Fibroblast of pulmonary artery (primary cell): ENCODE results near the gene HSD17B11.

Experiments
- DNase-seq: peaks from one replicate; pipeline ENCODE4 v3.0.0-alpha.2; 2010; ENCODE audit warnings: low read depth
- H3K4me3 ChIP-seq: replicated peaks from 2 replicates; pipeline ENCODE4 v1.5.1; 2011; ENCODE audit warnings: low read depth, mild to moderate bottlenecking, control low read depth, low read length, moderate library complexity
- TF ChIP-seq, protein P1 (sequence below): IDR thresholded peaks from 2 replicates; pipeline ENCODE4 v1.5.1; 2011; ENCODE audit warnings: mild to moderate bottlenecking, control low read depth, low read length, inconsistent platforms; ENCODE audit errors: missing control alignments

Gene HSD17B11

DNA sequence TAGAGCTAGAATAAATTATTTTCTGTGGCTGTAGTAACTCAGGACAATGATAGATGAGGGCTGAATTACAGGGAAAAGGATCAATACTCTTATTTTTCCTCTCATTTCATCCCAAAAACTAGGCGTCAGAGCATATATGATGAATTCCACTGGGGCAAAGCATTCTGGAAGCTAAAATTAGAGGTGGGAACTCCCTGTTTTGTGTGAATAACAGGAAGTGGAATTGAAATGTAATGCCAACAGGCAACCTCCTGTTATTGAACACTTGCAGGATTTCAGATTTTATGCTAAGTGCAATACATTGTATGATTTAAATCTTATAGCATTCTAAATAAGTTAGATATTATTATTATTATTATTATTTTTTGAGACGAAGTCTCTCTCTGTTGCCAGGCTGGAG, 20.9 kb downstream of the HSD17B11 start:
- DNase-seq = no peak
- TF ChIP-seq, protein P1, sequence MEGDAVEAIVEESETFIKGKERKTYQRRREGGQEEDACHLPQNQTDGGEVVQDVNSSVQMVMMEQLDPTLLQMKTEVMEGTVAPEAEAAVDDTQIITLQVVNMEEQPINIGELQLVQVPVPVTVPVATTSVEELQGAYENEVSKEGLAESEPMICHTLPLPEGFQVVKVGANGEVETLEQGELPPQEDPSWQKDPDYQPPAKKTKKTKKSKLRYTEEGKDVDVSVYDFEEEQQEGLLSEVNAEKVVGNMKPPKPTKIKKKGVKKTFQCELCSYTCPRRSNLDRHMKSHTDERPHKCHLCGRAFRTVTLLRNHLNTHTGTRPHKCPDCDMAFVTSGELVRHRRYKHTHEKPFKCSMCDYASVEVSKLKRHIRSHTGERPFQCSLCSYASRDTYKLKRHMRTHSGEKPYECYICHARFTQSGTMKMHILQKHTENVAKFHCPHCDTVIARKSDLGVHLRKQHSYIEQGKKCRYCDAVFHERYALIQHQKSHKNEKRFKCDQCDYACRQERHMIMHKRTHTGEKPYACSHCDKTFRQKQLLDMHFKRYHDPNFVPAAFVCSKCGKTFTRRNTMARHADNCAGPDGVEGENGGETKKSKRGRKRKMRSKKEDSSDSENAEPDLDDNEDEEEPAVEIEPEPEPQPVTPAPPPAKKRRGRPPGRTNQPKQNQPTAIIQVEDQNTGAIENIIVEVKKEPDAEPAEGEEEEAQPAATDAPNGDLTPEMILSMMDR = no peak
- no peak overlapping the region for H3K4me3 ChIP-seq

GRCh38 chr4:87366521-87367162, 24.3 kb downstream of the HSD17B11 start:
- TF ChIP-seq, protein P1 = no peak
- no peak for DNase-seq
- H3K4me3 ChIP-seq = no peak overlapping the region

GRCh38 chr4:87365348-87365747, 25.6 kb downstream of the HSD17B11 start:
- TF ChIP-seq, protein P1 = no peak
- DNase-seq = no peak
- no peak overlapping the region for H3K4me3 ChIP-seq

- H3K4me3 ChIP-seq = no peak overlapping the region
- TF ChIP-seq, protein P1 = no peak
- no peak for DNase-seq
Observed at GRCh38 chr4:87363552-87363951, 27.4 kb downstream of the HSD17B11 start.

GRCh38 chr4:87360338-87360935, 30.6 kb downstream of the HSD17B11 start:
- DNase-seq = no peak
- H3K4me3 ChIP-seq = no peak overlapping the region
- TF ChIP-seq, protein P1 = no peak

- no peak for DNase-seq
- TF ChIP-seq, protein P1 = no peak
Observed at GRCh38 chr4:87359258-87359657, 31.7 kb downstream of the HSD17B11 start.

More at GRCh38 chr4:87359258-87359657, 31.7 kb downstream of the HSD17B11 start:
- no peak overlapping the region for H3K4me3 ChIP-seq
